Measurements from ENCODE around the gene CAMSAP1.
A peak's percentile ranks its signal among the peaks of the same experiment; 100 is the strongest.

Gene CAMSAP1

GRCh38 chr9:135874859-135875258 lies 32.5 kb downstream of the CAMSAP1 start:
- H3K4me3 ChIP-seq (replicated peaks; ENCODE audit: low read depth, low read length) = no peak overlapping the region
- DNase-seq (ENCODE audit: extremely low read depth, low read depth) = no peak
- TF ChIP-seq, protein P1, sequence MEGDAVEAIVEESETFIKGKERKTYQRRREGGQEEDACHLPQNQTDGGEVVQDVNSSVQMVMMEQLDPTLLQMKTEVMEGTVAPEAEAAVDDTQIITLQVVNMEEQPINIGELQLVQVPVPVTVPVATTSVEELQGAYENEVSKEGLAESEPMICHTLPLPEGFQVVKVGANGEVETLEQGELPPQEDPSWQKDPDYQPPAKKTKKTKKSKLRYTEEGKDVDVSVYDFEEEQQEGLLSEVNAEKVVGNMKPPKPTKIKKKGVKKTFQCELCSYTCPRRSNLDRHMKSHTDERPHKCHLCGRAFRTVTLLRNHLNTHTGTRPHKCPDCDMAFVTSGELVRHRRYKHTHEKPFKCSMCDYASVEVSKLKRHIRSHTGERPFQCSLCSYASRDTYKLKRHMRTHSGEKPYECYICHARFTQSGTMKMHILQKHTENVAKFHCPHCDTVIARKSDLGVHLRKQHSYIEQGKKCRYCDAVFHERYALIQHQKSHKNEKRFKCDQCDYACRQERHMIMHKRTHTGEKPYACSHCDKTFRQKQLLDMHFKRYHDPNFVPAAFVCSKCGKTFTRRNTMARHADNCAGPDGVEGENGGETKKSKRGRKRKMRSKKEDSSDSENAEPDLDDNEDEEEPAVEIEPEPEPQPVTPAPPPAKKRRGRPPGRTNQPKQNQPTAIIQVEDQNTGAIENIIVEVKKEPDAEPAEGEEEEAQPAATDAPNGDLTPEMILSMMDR (IDR thresholded peaks at IDR 0.05; ENCODE audit: low read depth, low read length, missing control alignments) = no peak

GRCh38 chr9:135869909-135870308 lies 37.4 kb downstream of the CAMSAP1 start:
- H3K4me3 ChIP-seq (replicated peaks; ENCODE audit: low read depth, low read length) = no peak overlapping the region
- TF ChIP-seq, protein P1 (IDR thresholded peaks at IDR 0.05; ENCODE audit: low read depth, low read length, missing control alignments) = no peak
- DNase-seq (ENCODE audit: extremely low read depth, low read depth) = no peak

DNA sequence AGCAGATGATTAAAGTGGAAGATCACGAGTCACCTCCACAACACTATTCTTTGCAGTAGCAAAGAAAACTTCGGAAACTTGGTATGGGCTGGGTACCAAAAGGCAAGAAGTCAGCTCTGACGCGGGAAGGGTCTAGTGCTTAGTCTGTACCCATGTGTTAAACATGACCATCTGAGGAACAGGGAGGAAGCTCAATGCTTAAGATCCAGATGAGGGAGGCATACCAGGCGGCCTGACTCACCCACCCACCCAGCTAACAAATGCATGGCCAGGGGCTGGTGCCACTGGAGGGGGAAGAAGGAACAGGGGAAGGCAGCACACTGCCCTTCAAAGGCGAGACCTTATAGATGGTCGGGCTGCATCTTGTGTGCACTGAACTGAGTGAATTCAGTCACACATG lies 41.8 kb downstream of the CAMSAP1 start:
- no peak overlapping the region for H3K4me3 ChIP-seq (replicated peaks; ENCODE audit: low read depth, low read length)
- TF ChIP-seq, protein P1 (IDR thresholded peaks at IDR 0.05; ENCODE audit: low read depth, low read length, missing control alignments) = no peak
- DNase-seq (ENCODE audit: extremely low read depth, low read depth) = peak; percentile 16

- H3K4me3 ChIP-seq (replicated peaks; ENCODE audit: low read depth, low read length) = no peak overlapping the region
- no peak for DNase-seq (ENCODE audit: extremely low read depth, low read depth)
- TF ChIP-seq, protein P1 (IDR thresholded peaks at IDR 0.05; ENCODE audit: low read depth, low read length, missing control alignments) = peak; percentile 91
Measured at GRCh38 chr9:135864447-135865049, 42.8 kb downstream of the CAMSAP1 start.

DNA sequence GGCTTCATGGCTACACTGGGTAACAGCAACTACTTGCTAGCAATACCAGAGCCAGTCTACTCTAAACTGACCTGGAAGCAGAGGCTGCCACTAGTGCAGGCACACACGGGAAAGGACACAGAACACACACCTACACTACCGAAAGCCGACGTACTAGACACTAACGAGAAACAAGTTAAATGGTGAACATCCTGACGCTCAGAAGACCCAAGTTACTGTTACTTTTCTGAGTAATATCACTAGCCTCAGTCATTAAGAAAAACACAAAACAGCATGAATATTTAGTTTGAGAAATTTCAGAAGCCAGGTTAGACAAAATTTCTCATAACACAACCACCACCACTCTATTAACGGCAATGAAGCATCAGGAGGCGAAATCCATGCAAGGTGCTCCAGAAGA lies 44.5 kb downstream of the CAMSAP1 start:
- H3K4me3 ChIP-seq (replicated peaks; ENCODE audit: low read depth, low read length) = no peak overlapping the region
- no peak for DNase-seq (ENCODE audit: extremely low read depth, low read depth)
- TF ChIP-seq, protein P1 (IDR thresholded peaks at IDR 0.05; ENCODE audit: low read depth, low read length, missing control alignments) = no peak

GRCh38 chr9:135858491-135859185 lies 48.7 kb downstream of the CAMSAP1 start:
- H3K4me3 ChIP-seq (replicated peaks; ENCODE audit: low read depth, low read length) = no peak overlapping the region
- TF ChIP-seq, protein P1 (IDR thresholded peaks at IDR 0.05; ENCODE audit: low read depth, low read length, missing control alignments) = no peak
- no peak for DNase-seq (ENCODE audit: extremely low read depth, low read depth)

Measured in HFF-Myc (cell line).